ENCODE data around the gene ALDH3B1.

DNA sequence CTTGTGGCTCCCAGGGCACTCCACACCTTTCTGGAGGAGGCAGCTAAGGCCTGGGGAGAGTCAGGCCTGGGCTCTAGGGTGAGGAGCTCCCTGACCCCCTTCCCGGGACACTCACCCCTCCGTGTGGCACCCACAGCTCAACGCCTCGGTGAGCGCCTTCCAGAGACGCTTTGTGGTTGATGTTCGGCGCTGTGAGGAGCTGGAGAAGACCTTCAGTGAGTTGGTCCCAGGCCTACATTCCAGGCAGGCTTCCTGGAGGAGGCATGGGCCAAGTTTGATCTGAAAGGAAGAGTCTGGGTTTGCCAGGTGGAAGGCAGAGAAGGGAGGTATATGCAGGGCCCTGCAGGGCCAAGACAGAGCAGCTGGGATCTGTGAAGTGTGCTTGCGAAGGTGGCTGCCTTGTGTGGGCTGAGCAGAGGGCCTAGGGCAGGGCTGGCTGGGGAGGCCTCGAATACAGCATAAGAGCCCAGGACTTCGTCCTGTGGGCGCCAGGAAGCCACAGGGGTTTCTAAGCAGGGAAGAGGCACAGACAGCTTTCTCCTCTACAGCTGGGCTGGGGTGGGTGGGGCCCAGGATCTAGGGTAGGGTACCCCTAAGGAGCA, 31.6 kb downstream of the ALDH3B1 start:
- TF ChIP-seq, protein P1, sequence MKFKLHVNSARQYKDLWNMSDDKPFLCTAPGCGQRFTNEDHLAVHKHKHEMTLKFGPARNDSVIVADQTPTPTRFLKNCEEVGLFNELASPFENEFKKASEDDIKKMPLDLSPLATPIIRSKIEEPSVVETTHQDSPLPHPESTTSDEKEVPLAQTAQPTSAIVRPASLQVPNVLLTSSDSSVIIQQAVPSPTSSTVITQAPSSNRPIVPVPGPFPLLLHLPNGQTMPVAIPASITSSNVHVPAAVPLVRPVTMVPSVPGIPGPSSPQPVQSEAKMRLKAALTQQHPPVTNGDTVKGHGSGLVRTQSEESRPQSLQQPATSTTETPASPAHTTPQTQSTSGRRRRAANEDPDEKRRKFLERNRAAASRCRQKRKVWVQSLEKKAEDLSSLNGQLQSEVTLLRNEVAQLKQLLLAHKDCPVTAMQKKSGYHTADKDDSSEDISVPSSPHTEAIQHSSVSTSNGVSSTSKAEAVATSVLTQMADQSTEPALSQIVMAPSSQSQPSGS (IDR thresholded peaks at IDR 0.05; ENCODE audit: low read length) = no peak
- no peak for TF ChIP-seq POLR2AphosphoS5 (IDR thresholded peaks at IDR 0.05; ENCODE audit: low read length)
- no peak for TF ChIP-seq RFX5 (IDR thresholded peaks at IDR 0.05; ENCODE audit: low read depth, low read length)
- TF ChIP-seq, protein P2, sequence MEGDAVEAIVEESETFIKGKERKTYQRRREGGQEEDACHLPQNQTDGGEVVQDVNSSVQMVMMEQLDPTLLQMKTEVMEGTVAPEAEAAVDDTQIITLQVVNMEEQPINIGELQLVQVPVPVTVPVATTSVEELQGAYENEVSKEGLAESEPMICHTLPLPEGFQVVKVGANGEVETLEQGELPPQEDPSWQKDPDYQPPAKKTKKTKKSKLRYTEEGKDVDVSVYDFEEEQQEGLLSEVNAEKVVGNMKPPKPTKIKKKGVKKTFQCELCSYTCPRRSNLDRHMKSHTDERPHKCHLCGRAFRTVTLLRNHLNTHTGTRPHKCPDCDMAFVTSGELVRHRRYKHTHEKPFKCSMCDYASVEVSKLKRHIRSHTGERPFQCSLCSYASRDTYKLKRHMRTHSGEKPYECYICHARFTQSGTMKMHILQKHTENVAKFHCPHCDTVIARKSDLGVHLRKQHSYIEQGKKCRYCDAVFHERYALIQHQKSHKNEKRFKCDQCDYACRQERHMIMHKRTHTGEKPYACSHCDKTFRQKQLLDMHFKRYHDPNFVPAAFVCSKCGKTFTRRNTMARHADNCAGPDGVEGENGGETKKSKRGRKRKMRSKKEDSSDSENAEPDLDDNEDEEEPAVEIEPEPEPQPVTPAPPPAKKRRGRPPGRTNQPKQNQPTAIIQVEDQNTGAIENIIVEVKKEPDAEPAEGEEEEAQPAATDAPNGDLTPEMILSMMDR (IDR thresholded peaks at IDR 0.05 in 2 of 3, conservative IDR thresholded peaks at IDR 0.05 in 1 of 3; ENCODE audit: control insufficient read depth in 2 of 3, extremely low read depth in 1 of 3, insufficient read depth in 1 of 3, low read depth in 3 of 3, low read length in 3 of 3) = no peak
- TF ChIP-seq GABPA (IDR thresholded peaks at IDR 0.05; ENCODE audit: low read depth) = no peak
- no peak for TF ChIP-seq NFIC (IDR thresholded peaks at IDR 0.05; ENCODE audit: low read depth, low read length)
- TF ChIP-seq RAD21 (IDR thresholded peaks at IDR 0.05; ENCODE audit: insufficient read depth, low read depth, low read length) = no peak
- no peak for TF ChIP-seq BCL11A (IDR thresholded peaks at IDR 0.05; ENCODE audit: low read depth, low read length)
- no peak for TF ChIP-seq ZNF217 (IDR thresholded peaks at IDR 0.05)
- no peak for TF ChIP-seq ZNF24 (IDR thresholded peaks at IDR 0.05)
- TF ChIP-seq CHD4 (IDR thresholded peaks at IDR 0.05) = no peak
- TF ChIP-seq, protein P3, sequence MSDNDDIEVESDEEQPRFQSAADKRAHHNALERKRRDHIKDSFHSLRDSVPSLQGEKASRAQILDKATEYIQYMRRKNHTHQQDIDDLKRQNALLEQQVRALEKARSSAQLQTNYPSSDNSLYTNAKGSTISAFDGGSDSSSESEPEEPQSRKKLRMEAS (IDR thresholded peaks at IDR 0.05; ENCODE audit: low read depth, low read length) = no peak
